NOMO-1 treated with DMSO at 0.1 percent for 48 hours (cell line): ENCODE results near the gene RASSF5.
A peak's percentile ranks its signal among the peaks of the same experiment; 100 is the strongest.

ENCODE experiments used
- DNase-seq: peaks from one replicate; lab custom pipeline; 2025; ENCODE audit not compliant: unreplicated experiment; lab: John Stamatoyannopoulos, UW

The RASSF5 gene

DNA sequence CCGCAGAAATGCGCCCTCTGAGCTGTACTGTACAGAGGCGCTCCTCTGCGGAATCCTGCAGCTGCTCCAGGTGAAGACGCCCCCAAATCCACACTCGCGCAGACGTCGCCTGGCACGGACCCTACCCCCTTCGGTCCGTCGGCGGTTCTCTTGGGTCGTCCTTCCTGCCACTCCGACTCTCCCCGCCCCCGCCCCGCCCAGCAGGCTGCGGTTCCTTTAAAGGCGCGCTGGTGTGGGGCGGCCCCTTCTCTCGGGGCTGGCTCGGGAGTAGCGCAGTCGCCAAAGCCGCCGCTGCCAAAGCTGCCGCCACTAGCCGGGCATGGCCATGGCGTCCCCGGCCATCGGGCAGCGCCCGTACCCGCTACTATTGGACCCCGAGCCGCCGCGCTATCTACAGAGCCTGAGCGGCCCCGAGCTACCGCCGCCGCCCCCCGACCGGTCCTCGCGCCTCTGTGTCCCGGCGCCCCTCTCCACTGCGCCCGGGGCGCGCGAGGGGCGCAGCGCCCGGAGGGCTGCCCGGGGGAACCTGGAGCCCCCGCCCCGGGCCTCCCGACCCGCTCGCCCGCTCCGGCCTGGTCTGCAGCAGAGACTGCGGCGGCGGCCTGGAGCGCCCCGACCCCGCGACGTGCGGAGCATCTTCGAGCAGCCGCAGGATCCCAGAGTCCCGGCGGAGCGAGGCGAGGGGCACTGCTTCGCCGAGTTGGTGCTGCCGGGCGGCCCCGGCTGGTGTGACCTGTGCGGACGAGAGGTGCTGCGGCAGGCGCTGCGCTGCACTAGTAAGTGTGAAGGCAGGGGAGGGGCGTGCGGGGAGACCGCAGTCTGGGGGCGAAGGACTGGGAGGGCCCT lies at the start of gene RASSF5:
Gene RASSF5 (plus strand): TSS at position 248 of the 846 bp plus-strand sequence. CDS start 72 bp downstream, at position 320.
- DNase-seq, result peak; percentile 48

DNA sequence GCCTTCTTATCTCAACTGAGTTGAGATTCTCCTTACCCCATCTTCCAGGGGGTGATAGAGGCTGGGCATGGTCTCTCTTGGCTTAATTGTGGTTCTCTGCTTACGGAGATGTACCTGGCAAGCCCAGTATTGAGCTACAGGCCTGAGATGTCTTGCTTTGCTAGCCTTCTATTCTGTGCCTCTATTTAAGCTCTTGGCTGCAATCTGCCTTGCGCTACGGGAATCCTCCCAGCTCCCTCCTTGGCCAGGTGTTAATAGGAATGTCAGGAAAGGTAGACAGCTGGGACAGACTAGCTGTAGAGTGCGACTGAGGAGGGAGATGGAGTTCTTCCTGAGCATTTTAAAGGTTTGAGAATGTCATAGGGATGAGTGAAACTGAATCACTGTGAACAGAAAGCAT lies 47.6 kb upstream of the RASSF5 start:
- DNase-seq, result no peak

DNA sequence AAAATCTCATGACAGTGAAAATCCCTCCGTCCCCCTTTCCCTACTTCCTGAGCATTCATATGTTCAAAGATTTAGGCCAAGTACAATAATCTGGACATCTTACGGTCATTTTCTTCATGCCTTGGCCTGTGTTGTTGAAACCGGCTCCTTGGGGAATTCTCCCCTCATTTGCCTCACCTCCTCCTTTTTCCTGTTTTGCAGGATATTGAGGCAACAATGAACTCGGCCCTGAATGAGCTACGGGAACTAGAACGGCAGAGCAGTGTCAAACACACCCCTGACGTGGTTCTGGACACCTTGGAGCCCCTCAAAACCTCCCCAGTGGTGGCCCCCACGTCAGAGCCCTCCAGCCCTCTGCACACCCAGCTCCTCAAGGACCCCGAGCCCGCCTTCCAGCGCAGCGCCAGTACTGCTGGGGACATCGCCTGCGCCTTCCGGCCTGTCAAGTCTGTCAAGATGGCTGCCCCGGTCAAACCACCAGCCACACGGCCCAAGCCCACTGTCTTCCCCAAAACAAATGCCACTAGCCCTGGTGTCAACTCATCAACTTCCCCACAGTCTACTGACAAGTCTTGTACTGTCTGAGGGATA lies 46.4 kb upstream of the RASSF5 start:
- no peak for DNase-seq

- peak; percentile 57 for DNase-seq
Observed at GRCh38 chr1:206461602-206462455, 45.5 kb upstream of the RASSF5 start.

- DNase-seq, result no peak
Observed at GRCh38 chr1:206463137-206463536, 44.2 kb upstream of the RASSF5 start.

GRCh38 chr1:206463911-206464310 lies 43.4 kb upstream of the RASSF5 start:
- DNase-seq, result no peak

DNA sequence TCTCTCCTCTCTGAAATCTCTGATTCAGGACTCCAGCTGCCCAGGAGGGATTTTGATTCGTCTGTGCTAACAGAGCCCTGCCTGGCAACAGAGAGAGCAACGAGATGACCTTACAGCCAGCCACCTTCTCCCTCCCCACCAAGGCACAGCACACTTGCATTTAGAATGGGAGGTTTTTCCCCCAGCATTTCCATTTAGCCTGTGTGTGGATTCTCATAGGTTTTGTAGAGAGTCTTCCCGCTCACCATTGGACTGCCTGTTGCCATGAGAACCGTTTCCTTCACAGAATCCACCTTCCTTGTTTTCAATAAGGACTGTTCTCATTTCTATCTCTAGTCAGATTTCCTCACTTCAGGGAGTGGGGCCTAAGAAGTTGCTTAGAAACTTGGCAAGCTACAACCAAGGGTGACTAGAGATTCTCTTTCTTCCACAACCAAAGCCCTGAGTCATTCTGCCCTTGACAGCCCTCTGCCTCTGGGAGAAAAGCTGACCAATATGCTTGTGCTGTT lies 42.8 kb upstream of the RASSF5 start:
- DNase-seq, result peak; percentile 6

GRCh38 chr1:206465951-206466350 lies 41.4 kb upstream of the RASSF5 start:
- DNase-seq, result no peak

DNA sequence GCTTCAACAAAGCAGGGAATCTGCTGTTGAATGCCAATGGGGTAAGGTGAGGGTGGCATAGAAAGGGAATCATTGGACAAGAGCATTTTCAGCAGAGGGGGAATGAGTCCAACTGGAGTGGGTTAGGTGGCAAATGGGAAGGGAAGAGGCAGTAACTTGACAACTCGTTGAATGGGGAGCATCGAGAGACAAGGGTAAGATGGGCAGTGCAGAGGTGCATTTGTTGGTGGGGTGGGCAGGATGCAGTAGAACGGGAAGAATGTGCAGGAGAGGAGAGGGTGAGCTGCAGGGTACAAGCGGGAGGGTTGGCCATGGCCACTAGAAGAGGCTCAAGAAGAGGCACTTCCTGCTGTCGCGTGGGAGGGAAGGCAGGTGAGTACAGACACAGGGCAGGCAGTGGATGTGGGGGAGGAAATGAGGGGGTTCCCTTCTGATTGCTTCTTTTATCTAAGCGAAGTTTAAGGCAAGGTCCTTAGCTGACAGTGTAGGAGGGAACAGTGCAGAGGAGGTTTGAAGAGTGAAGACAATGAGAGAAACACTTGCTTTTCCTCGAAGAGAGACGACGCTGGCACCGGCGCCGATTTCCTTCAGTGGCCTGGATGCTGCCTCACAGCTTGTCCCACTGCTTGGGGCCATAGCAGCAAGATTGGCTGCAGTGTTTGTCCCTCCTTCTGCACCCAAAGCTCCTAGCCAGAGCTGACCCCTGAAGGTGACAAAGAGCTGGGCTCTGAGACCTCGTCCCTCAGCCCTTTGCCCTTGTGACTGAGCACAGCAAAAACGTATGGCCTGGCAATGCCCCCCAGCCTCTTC lies 40.3 kb upstream of the RASSF5 start:
- no peak for DNase-seq

GRCh38 chr1:206467915-206468314 lies 39.4 kb upstream of the RASSF5 start:
- peak; percentile 96 for DNase-seq

- peak; percentile 1 for DNase-seq
Observed at GRCh38 chr1:206468571-206468970, 38.8 kb upstream of the RASSF5 start.

GRCh38 chr1:206469411-206469932 lies 37.9 kb upstream of the RASSF5 start:
- no peak for DNase-seq

- peak; percentile 92 for DNase-seq
Observed at GRCh38 chr1:206469933-206470691, 37.2 kb upstream of the RASSF5 start, which contains the start of gene IKBKE. Gene IKBKE (plus strand): TSS chr1:206470476. CDS start chr1:206473228, 2,752 bp downstream.

DNA sequence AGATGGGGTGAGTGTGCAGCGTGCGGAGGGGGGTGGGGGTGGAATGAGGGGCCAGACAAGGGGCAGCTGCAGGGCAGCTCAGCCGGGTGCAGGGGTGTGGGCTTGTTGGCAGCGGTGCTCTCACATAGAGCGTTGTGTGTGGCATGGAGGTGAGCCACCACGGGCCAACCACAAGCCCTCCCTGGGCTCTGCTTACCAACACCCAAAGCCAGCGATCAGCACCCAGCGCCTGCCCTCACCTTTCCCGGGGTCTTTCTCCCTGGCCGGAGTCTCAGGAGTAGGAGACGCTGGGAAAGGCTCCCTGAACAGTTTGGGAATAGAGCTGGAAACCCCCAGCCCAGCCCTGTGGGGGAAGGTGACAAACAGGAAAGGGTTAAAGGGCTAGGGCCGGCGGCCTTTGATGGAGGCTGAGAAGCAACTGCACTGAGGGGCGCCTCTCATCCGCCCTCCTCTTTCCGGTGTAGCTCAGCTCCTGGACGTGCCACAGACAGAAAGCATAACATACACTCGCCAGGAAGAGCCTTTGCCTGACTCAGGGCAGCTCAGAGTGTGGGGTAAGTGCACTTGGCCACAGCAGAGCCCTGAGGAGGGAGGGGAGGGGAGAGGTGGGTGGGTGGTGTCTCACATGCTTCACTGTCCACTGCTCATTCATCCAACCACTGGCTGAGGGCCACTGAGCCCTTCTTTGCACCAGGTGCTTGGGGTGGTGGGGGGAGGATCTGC lies 36.5 kb upstream of the RASSF5 start:
- peak; percentile 23 for DNase-seq

DNA sequence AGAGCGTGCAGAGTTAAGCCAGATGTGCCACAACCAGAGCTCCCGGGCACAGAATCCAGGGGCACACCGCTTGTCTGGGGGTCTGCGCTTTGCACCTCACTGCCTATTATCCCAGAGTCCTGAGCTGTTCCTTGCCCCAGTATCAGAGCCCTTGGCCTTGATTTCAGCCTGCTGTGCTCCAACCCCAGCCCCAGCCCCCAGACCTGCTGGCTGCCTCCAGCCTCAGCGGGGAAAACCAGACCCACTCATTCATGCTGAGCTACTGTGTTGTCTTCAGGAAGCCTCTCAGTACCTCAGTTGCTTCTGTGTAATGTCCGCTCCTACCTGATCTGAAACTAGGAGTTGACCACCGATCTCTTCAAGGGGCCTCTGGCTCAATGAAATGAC lies 35.9 kb upstream of the RASSF5 start:
- no peak for DNase-seq

DNA sequence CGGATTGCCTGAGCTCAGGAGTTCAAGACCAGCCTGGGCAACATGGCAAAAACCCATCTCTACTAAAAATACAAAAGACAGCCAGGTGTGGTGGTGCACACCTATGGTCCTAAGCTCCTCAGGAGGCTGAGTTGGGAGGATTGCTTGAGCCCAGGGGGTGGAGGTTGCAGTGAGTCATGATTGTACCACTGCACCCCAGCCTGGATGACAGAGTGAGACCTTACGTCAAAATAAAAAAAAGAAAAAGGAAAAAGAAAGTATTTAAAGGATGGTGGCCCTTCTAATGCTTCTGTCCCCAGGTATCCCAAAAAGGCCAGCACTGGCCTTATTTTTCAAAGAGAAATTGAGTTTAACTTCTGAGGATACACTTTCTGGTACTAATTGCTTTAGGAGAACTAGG lies 35.3 kb upstream of the RASSF5 start:
- DNase-seq, result no peak

GRCh38 chr1:206472454-206472853 lies 34.9 kb upstream of the RASSF5 start:
- DNase-seq, result peak; percentile 56

GRCh38 chr1:206472886-206473285 lies 34.4 kb upstream of the RASSF5 start:
- DNase-seq, result peak; percentile 27

DNA sequence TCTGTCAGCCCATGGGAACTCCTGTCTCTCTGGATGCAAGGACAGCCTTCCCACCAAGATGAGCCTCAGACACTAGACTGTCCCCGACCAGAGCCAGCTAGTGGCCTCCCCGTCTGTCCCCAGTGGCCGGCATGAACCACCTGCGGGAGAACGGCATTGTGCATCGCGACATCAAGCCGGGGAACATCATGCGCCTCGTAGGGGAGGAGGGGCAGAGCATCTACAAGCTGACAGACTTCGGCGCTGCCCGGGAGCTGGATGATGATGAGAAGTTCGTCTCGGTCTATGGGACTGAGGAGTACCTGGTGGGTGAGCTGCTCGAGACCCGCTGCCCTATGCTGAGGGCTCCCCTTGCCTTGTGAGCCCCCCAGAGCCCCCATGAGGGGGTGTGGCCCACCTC lies 31.3 kb upstream of the RASSF5 start:
- no peak for DNase-seq
